Suprapubic skin (tissue), 4 donors: Measurements from ENCODE around the gene EFCAB10. TPM values are rescaled to one million over a fixed set of nuclear protein-coding genes. Genes with fewer than 3 reads are reported as not detected.

ENCODE experiments used
- DNase-seq, 2 donors: peaks; one replicate each; pipeline ENCODE4 v3.0.0-alpha.2; 2019; ENCODE audit warnings: low spot score in 2 of 2
- H3K27ac ChIP-seq: fragments of 200-600 bp; sonication (generic); one replicate; pipeline ENCODE4 v1.5.1; 2019
- H3K27me3 ChIP-seq: fragments of 200-600 bp; sonication (generic); one replicate; pipeline ENCODE4 v1.5.1; 2019
- H3K36me3 ChIP-seq: fragments of 200-600 bp; sonication (generic); one replicate; pipeline ENCODE4 v1.5.1; 2019
- H3K4me1 ChIP-seq: fragments of 200-600 bp; sonication (generic); one replicate; pipeline ENCODE4 v1.5.1; 2019
- H3K4me3 ChIP-seq: fragments of 200-600 bp; sonication (generic); one replicate; pipeline ENCODE4 v1.5.1; 2019; ENCODE audit warnings: mild to moderate bottlenecking
- H3K9me3 ChIP-seq: fragments of 200-600 bp; sonication (generic); one replicate; pipeline ENCODE4 v1.5.1; 2019
- EP300 ChIP-seq: sonication (generic); formaldehyde crosslinking; IDR thresholded peaks from one replicate; pipeline ENCODE4 v1.6.1; 2017; ENCODE audit warnings: antibody characterized with exemption
- POLR2A ChIP-seq, 2 donors: fragments of 450-650 bp; IDR thresholded peaks; one replicate each; pipeline ENCODE4 v1.6.1; 2017; ENCODE audit warnings: antibody characterized with exemption in 2 of 2, mild to moderate bottlenecking in 2 of 2, moderate library complexity in 2 of 2
- POLR2AphosphoS5 ChIP-seq, 3 donors: sonication (generic); formaldehyde crosslinking; IDR thresholded peaks; one replicate each; pipeline ENCODE4 v1.6.1; 2017; ENCODE audit warnings: antibody characterized with exemption in 3 of 3
- WGBS: methylation state at CpG from one replicate; pipeline ENCODE4 v1.1.5; 2018; 5-methylcytosine and 5-hydroxymethylcytosine counted together
- total RNA-seq, 4 donors: library from RNA; depleted of rRNA; stranded (reverse); fragments of >200 nt; gene quantifications; one replicate each; pipeline ENCODE4 v1.1.0, GENCODE V29; 2016
- TF ChIP-seq, protein P1 (sequence below), 2 donors: fragments of 200-600 bp in 1 of 2; fragments of 450-650 bp in 1 of 2; sonication (generic) in 1 of 2; IDR thresholded peaks; one replicate each; pipeline ENCODE4 v1.5.1; 2016 to 2019; ENCODE audit warnings: antibody characterized with exemption in 2 of 2, mild to moderate bottlenecking in 1 of 2, moderate library complexity in 1 of 2

EFCAB10 gene
- total RNA-seq, 4 donors from 2014 or later: not detected

DNA sequence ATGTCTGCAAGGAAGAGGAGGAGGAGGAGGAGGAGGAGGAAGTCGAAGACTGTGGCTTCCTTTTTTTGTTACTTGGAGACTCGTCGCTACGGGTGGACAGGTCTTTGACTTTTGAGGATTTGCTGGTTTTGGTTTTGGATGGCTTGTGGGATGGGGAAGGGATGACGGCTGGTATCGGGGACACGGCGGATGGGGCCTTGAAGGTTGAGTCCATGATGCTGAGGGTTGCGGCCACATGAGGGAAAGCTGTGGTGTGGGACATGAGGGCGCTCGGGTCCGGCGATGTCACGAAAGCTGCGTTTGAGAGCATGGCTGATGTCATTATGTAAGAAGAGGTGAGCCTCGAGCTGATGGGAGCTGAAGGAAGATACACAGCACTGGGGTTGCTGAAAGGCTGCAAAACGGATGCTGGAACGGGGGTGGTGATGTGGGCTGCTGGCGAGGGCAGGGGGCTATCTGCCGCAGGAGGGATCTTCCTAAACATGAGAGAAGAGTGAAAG, 33.1 kb upstream of the EFCAB10 start:
- TF ChIP-seq, protein P1, sequence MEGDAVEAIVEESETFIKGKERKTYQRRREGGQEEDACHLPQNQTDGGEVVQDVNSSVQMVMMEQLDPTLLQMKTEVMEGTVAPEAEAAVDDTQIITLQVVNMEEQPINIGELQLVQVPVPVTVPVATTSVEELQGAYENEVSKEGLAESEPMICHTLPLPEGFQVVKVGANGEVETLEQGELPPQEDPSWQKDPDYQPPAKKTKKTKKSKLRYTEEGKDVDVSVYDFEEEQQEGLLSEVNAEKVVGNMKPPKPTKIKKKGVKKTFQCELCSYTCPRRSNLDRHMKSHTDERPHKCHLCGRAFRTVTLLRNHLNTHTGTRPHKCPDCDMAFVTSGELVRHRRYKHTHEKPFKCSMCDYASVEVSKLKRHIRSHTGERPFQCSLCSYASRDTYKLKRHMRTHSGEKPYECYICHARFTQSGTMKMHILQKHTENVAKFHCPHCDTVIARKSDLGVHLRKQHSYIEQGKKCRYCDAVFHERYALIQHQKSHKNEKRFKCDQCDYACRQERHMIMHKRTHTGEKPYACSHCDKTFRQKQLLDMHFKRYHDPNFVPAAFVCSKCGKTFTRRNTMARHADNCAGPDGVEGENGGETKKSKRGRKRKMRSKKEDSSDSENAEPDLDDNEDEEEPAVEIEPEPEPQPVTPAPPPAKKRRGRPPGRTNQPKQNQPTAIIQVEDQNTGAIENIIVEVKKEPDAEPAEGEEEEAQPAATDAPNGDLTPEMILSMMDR (IDR thresholded peaks at IDR 0.05): no peak
- no peak for TF ChIP-seq POLR2A (IDR thresholded peaks at IDR 0.05)
- H3K9me3 ChIP-seq: no peaks in the 10 kb centered on the region
- H3K4me1 ChIP-seq: no peaks in the 10 kb centered on the region
- no peaks in the 10 kb centered on the region for H3K27me3 ChIP-seq
- 92% methylated on average over 20 of the region's 20 CpGs for WGBS
- no peak overlapping the region for H3K4me3 ChIP-seq
- DNase-seq: no peak
- H3K36me3 ChIP-seq: peaks cover 57% of the 10 kb centered on the region
- no peak overlapping the region for H3K27ac ChIP-seq

DNA sequence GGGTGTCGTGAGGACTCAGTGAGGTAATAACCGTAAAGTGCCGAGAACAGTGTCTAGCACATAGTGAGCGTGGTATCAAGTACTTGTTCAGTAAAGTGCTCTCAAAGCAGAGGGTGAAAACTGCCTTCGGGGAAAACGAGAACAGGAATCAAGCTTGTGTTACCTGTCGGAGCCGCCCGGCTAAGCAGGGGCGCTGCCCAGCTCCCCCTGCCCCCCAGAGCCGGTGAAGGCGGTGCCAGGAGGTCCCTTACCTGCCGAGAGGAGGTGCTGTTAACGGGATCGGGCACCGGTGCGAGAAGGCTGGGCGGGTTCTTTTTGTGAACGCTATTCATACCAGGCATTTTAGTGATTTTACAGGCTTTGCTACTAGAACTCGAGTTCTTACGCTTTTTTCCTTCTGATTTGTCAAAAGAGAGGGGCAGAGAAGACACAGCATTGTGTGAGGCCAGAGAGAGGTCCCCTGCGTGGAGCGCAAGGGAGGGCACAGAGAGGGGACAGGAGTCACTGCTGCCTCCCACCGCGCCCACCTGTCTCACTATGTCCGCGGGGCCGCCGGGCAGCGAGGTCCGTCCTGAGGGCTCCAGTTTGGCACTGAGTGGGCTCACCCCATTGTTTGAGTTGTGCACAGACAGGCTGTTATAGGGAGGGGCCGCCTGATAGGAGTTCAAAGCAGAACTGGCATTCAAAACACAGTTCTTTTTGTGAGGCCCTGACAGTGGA, 32.5 kb upstream of the EFCAB10 start:
- WGBS: 93% methylated on average over 32 of the region's 32 CpGs
- no peak for DNase-seq
- Histone ChIP-seq H3K4me3 (no peak overlapping the region), H3K27me3 (no peaks in the 10 kb centered on the region), H3K36me3 (peaks cover 56% of the 10 kb centered on the region), H3K27ac (no peak overlapping the region), H3K4me1 (no peaks in the 10 kb centered on the region), H3K9me3 (no peaks in the 10 kb centered on the region)
- no peak for TF ChIP-seq POLR2A (IDR thresholded peaks at IDR 0.05)
- TF ChIP-seq POLR2AphosphoS5 (IDR thresholded peaks at IDR 0.05): no peak
- TF ChIP-seq EP300: no peak
- TF ChIP-seq, protein P1 (IDR thresholded peaks at IDR 0.05): no peak

DNA sequence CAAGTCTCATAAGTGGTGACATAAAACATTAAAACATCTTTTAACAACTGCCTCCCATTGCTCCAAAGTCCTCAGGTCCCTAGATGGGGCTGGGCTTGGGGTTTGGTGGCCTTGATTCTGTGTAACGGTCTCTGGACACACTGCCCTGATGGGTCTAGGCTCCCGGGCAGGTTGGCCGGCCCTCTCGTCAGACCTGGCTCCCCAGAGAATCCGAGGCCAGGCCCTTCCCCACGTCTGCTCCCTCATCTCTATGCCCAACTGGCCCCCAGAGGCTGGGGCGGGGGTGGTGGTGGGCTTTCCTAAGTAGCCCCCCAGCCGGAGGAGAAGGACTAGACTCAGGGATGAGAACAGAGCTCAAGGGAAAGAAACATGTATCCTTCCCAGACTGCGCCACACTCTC, 31.5 kb upstream of the EFCAB10 start:
- H3K36me3 ChIP-seq: peaks cover 55% of the 10 kb centered on the region
- no peak overlapping the region for H3K4me3 ChIP-seq
- no peak overlapping the region for H3K27ac ChIP-seq
- WGBS: 92% methylated on average over 7 of the region's 9 CpGs
- TF ChIP-seq, protein P1 (IDR thresholded peaks at IDR 0.05): no peak
- TF ChIP-seq EP300 (no peak), POLR2A (IDR thresholded peaks at IDR 0.05) (no peak), POLR2AphosphoS5 (IDR thresholded peaks at IDR 0.05) (no peak)
- H3K27me3 ChIP-seq: no peaks in the 10 kb centered on the region
- H3K4me1 ChIP-seq: no peaks in the 10 kb centered on the region
- H3K9me3 ChIP-seq: no peaks in the 10 kb centered on the region
- no peak for DNase-seq

DNA sequence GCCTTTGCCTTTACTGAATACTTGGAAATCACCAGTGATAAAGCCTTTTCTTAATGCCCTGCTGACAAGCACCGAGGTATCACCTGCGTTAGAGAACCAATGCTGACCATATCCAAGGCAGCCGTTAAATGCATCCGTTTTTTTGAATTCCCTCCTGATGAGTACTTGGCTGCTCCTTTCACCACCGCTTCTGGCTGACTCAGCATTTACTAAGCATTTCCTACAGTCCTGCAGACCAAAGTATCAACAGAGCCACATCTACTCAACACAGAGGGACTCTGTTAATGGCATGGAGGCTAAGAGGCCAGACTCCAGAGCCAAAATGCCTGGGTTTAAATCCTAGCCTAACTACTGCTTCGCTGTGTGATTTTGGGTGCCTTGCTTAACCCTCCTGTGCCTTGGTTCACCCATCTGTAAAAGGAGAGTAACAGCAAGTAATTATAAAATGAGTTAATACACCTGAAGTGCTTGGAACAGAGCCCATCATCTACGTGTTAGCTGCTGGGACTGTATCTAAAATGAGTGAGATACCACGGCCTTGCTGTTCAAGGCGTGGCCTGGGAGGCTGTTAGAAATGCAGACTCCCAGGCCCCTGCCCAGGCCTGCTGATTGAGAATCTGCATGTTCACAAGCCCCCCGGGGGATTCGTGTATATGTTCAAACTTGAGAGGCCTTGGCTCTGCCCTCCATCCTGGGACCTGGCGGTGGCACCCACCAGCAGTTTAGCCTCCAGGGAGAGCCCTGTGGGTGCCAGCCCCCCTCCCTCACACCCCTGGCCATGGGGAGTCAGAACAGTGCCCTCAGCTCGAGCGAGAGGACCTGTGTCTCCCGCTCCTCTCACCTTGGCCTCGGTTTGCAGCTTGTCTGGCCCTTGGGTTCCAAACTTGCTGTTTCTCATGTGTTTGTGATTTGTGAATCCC, 30.8 kb upstream of the EFCAB10 start:
- H3K4me3 ChIP-seq: no peak overlapping the region
- H3K9me3 ChIP-seq: no peaks in the 10 kb centered on the region
- H3K36me3 ChIP-seq: peaks cover 54% of the 10 kb centered on the region
- no peak overlapping the region for H3K27ac ChIP-seq
- WGBS: 81% methylated on average over 16 of the region's 16 CpGs
- TF ChIP-seq POLR2AphosphoS5 (IDR thresholded peaks at IDR 0.05) (no peak), EP300 (no peak), POLR2A (IDR thresholded peaks at IDR 0.05) (no peak)
- TF ChIP-seq, protein P1 (IDR thresholded peaks at IDR 0.05): no peak
- H3K4me1 ChIP-seq: no peaks in the 10 kb centered on the region
- H3K27me3 ChIP-seq: no peaks in the 10 kb centered on the region
- DNase-seq: no peak
